Measurements from ENCODE around the gene C15orf61.

GRCh38 chr15:67504056-67504455, 16.9 kb upstream of the C15orf61 start:
- TF ChIP-seq POLR2A (IDR thresholded peaks at IDR 0.05) (no peak), CTCF (IDR thresholded peaks at IDR 0.05 in 8 of 11, conservative IDR thresholded peaks at IDR 0.05 in 3 of 11) (no peak)

All from spleen (tissue), 7 donors.